Measurements from ENCODE around the gene RIN3. TPM values are rescaled to one million over a fixed set of nuclear protein-coding genes. Genes with fewer than 3 reads are reported as not detected.
A peak's percentile ranks its signal among the peaks of the same experiment; 100 is the strongest.

The RIN3 gene
- polyA plus RNA-seq, 3 donors: 42.8 to 144 (median 54.6) TPM

GRCh38 chr14:92676403-92677086 is 163.0 kb downstream of the RIN3 start:
- peak overlapping the region in 1 of 3 experiments; percentile 55 for H3K4me3 ChIP-seq (replicated peaks in 1 of 3; ENCODE audit: low read depth in 2 of 3, low read length in 3 of 3)

DNA sequence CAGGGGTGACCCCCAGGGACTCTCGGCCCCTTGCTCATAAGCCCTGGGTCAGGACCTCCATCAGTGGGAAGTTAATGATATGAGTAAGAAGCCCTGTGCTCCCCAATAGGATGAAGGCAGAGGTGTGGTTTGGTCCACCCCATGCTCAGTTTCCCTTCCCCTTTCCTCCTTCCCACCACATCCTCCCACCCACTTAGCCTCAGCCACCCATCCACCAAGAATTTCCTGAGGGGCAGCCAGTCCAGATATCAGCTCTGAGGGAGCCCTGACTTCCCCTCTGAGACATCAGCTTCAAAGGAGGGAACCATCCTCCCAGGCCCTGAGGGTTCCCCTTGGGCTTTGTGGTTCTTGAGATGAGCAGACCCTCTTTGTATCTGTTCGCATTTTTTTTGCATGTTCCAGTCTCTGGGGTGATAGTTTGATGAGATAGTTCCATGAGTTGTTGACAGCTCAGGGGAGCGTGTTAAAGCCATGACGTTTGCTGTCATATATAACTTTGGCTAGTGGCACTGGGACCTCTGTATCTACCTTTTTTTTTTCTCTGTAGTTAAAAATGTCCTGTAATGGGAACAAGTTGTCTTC is 163.6 kb downstream of the RIN3 start:
- 0% methylated on average over 1 of the region's 4 CpGs for WGBS (ENCODE audit: insufficient coverage)
- H3K4me1 ChIP-seq (ENCODE audit: control insufficient read depth in 1 of 2, insufficient read depth in 2 of 2, low read length in 2 of 2): peaks cover 51 to 64% of the 10 kb centered on the region in 2 donors
- peak overlapping the region; percentile 82 to 85 for H3K27ac ChIP-seq (ENCODE audit: low read depth in 1 of 2, low read length in 2 of 2)
- peaks cover 80 to 96% of the 10 kb centered on the region in 2 donors for H3K36me3 Mint-ChIP-seq
- intact Hi-C loops (cut with micrococcal nuclease): loop anchor here in 1 of 2 donors (5.0 kb wide), 1 partner anchor 65 kb away; no protein-coding TSS in a partner anchor
- H3K27me3 Mint-ChIP-seq (ENCODE audit: low read depth in 3 of 3): peaks cover 0 to 2% (median 0%) of the 10 kb centered on the region in 3 donors
- peaks cover 6 to 14% (median 9%) of the 10 kb centered on the region in 7 donors for H3K9me3 Mint-ChIP-seq
- H3K9ac ChIP-seq (ENCODE audit: insufficient read depth, low read length, poor library complexity, severe bottlenecking): no peak overlapping the region
- H4K20me1 ChIP-seq (ENCODE audit: insufficient read depth, low read length): peaks cover 100% of the 10 kb centered on the region
- peaks cover 0 to 4% of the 10 kb centered on the region in 2 donors for H3K9me3 ChIP-seq (replicated peaks in 1 of 2; ENCODE audit: control insufficient read depth in 1 of 2, insufficient read depth in 1 of 2, low read length in 2 of 2)
- DNase-seq: peak in 2 of 3 donors; percentile 76 to 85
- H3K4me1 Mint-ChIP-seq: peaks cover 55% of the 10 kb centered on the region
- peak overlapping the region in 1 of 3 experiments; percentile 55 for H3K4me3 ChIP-seq (replicated peaks in 1 of 3; ENCODE audit: low read depth in 2 of 3, low read length in 3 of 3)
- H3K4me2 ChIP-seq (replicated peaks; ENCODE audit: extremely low read depth, low read length, poor library complexity, severe bottlenecking): peak overlapping the region; percentile 55
- peak overlapping the region; percentile 87 to 97 (median 95) for H3K27ac Mint-ChIP-seq
- peak overlapping the region; percentile 61 to 67 for H3K4me3 Mint-ChIP-seq
- TF ChIP-seq, protein P1, sequence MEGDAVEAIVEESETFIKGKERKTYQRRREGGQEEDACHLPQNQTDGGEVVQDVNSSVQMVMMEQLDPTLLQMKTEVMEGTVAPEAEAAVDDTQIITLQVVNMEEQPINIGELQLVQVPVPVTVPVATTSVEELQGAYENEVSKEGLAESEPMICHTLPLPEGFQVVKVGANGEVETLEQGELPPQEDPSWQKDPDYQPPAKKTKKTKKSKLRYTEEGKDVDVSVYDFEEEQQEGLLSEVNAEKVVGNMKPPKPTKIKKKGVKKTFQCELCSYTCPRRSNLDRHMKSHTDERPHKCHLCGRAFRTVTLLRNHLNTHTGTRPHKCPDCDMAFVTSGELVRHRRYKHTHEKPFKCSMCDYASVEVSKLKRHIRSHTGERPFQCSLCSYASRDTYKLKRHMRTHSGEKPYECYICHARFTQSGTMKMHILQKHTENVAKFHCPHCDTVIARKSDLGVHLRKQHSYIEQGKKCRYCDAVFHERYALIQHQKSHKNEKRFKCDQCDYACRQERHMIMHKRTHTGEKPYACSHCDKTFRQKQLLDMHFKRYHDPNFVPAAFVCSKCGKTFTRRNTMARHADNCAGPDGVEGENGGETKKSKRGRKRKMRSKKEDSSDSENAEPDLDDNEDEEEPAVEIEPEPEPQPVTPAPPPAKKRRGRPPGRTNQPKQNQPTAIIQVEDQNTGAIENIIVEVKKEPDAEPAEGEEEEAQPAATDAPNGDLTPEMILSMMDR (IDR thresholded peaks at IDR 0.05): no peak
- H2AFZ ChIP-seq (ENCODE audit: insufficient read depth, low read depth, low read length, poor library complexity, severe bottlenecking): no peak overlapping the region
- H3K27me3 ChIP-seq (ENCODE audit: control insufficient read depth in 2 of 2, insufficient read depth in 2 of 2, low read length in 2 of 2): no peaks in the 10 kb centered on the region
- H3K36me3 ChIP-seq (replicated peaks in 1 of 2; ENCODE audit: control insufficient read depth in 1 of 2, insufficient read depth in 2 of 2, low read length in 2 of 2): peaks cover 77 to 98% of the 10 kb centered on the region in 2 donors
- H3K79me2 ChIP-seq (ENCODE audit: insufficient read depth, low read length): peaks cover 97% of the 10 kb centered on the region

More at GRCh38 chr14:92676403-92677086, 163.0 kb downstream of the RIN3 start:
- H3K27me3 ChIP-seq (ENCODE audit: control insufficient read depth in 2 of 2, insufficient read depth in 2 of 2, low read length in 2 of 2): no peaks in the 10 kb centered on the region
- WGBS (ENCODE audit: insufficient coverage): 86% methylated on average over 2 of the region's 8 CpGs
- Mint-ChIP-seq H3K4me1 (peaks cover 56% of the 10 kb centered on the region), H3K4me3 (peak overlapping the region; percentile 61 to 67), H3K36me3 (peaks cover 81 to 97% of the 10 kb centered on the region in 2 donors), H3K9me3 (peaks cover 6 to 14% (median 9%) of the 10 kb centered on the region in 7 donors), H3K27me3 (ENCODE audit: low read depth in 3 of 3) (peaks cover 0 to 2% (median 0%) of the 10 kb centered on the region in 3 donors), H3K27ac (peak overlapping the region; percentile 87 to 97 (median 95))
- H3K9me3 ChIP-seq (replicated peaks in 1 of 2; ENCODE audit: control insufficient read depth in 1 of 2, insufficient read depth in 1 of 2, low read length in 2 of 2): peaks cover 0 to 4% of the 10 kb centered on the region in 2 donors
- peaks cover 77 to 98% of the 10 kb centered on the region in 2 donors for H3K36me3 ChIP-seq (replicated peaks in 1 of 2; ENCODE audit: control insufficient read depth in 1 of 2, insufficient read depth in 2 of 2, low read length in 2 of 2)
- peaks cover 97% of the 10 kb centered on the region for H3K79me2 ChIP-seq (ENCODE audit: insufficient read depth, low read length)
- DNase-seq: peak in 2 of 3 donors; percentile 43 to 65
- peaks cover 49 to 63% of the 10 kb centered on the region in 2 donors for H3K4me1 ChIP-seq (ENCODE audit: control insufficient read depth in 1 of 2, insufficient read depth in 2 of 2, low read length in 2 of 2)
- H3K27ac ChIP-seq (ENCODE audit: low read depth in 1 of 2, low read length in 2 of 2): peak overlapping the region; percentile 82 to 85
- peaks cover 100% of the 10 kb centered on the region for H4K20me1 ChIP-seq (ENCODE audit: insufficient read depth, low read length)
- H2AFZ ChIP-seq (ENCODE audit: insufficient read depth, low read depth, low read length, poor library complexity, severe bottlenecking): no peak overlapping the region
- intact Hi-C loops (cut with micrococcal nuclease): loop anchor here in 1 of 2 donors (5.0 kb wide), 1 partner anchor 64 kb away; no protein-coding TSS in a partner anchor
- H3K4me2 ChIP-seq (replicated peaks; ENCODE audit: extremely low read depth, low read length, poor library complexity, severe bottlenecking): peak overlapping the region; percentile 55
- TF ChIP-seq, protein P1 (IDR thresholded peaks at IDR 0.05): no peak
- H3K9ac ChIP-seq (ENCODE audit: insufficient read depth, low read length, poor library complexity, severe bottlenecking): peak overlapping the region; percentile 9
